COLO668 (cell line): ENCODE results near the gene MED15.

Source experiments
- DNase-seq: peaks from one replicate; lab custom pipeline; 2025; ENCODE audit not compliant: unreplicated experiment; lab: John Stamatoyannopoulos, UW

The MED15 gene

DNA sequence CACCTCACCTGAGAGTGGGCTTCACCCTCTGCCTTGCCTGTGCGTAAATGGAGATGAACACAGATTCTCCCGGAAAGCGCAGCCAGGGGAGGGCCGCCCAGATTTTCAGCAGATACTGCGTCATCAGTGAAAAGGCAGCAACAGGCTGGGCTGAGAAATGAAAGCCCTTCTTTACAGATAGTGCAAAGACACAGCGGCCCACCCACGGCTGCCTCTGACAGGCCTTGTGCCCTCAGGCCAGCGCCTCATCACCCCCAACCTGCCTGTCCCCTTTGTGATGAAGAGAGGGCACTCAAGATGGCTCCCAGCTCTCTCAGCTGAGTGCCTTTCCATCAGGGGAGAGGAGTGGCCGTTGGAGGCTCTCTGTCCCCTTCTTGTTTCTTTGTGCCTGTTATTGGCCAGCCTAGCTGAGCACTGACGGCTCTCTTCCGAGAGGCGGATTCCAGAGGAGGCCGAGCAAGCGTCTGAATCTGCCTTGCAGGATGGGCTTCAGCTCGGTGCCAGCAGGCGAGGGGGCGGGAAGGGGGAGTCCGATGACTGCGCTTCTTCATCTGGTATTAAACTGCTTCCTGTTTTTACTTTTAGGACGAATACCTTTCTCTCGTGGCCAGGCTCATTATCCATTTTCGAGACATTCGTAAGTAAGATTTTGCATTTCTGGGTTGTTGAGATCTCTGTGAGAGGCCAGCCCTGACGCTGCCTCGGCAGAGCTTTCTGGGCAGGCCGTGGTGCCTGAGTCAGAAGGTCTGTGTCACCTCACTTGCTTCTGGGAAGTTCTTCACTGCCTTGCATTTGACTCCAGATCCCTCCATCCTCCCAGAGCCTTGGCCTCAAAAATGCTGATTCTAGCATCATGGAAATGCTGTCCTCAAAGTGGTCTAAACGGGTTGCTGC lies 43.7 kb downstream of the MED15 start:
- no peak for DNase-seq

DNA sequence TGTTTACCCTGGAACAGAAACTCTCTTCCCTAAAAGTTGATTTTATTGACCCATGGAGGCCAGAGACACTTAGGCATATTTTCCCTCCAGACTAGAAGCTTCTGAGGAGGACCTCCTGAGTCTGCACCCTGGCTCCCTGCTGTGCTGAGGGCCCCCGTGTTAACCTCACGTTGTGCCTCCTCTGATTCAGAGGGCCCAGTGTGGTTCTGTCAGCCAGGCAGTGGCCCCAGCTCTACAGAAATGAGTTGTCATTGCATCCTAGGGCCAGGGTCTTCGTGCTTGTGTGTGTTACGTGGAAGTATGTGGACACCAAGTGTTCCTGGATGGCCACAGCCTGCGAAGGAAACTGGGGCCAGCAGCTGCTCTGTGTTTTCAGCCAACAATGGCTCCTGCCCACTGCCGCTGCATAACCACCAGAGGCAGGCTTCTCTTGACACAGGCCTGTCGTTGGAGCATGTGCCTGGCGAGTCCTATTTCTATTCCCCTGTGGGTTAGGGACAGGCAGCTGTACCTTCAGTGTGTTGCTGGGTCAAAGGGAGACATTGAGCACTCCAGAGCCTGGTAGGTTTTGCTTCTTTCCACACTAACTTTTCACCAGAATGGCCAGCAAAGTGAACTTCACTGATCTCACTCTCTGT lies 44.5 kb downstream of the MED15 start:
- DNase-seq, result no peak

- no peak for DNase-seq
Observed at GRCh38 chr22:20552443-20553401, 45.3 kb downstream of the MED15 start.

DNA sequence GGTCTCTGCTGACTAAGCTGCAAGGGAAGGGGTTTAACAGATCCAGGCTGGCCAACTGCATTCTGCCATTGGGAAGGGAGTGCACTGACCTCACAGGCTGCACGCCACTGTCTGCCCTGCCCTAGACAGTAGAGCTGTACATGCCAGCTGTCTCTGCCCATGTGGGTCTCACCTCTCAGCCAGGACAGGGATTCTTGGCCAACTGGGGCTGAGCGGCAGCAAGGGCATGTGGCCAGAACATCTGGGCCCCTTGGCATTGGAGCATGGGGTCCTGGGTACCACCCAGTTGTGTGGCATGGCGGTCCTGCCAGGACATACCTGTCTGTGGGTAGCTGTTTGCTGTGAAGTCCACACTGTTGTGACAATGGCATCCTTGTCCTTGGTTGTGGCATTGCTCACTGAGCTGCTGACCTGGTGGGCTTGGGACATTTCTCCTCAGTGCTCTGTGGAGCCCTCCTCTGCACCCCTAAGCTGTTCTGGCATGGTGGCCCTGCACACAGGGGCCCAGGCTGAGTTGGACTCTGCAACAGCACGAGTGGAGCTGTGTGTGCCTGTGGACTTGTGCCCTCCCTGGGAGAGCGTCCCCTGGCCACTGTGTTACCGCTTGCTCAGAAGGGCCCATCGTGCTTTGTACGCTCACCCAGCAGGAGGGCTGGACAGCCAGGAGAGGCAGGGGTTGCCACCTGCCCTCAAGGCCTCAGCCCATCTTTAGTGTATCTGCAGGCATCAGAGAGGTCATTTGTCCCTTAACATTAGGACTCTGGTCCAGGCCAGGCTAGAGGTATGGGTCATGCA lies 46.7 kb downstream of the MED15 start:
- no peak for DNase-seq

GRCh38 chr22:20554824-20555223 lies 47.4 kb downstream of the MED15 start:
- DNase-seq, result no peak

GRCh38 chr22:20558534-20558933 lies 51.1 kb downstream of the MED15 start:
- no peak for DNase-seq

DNA sequence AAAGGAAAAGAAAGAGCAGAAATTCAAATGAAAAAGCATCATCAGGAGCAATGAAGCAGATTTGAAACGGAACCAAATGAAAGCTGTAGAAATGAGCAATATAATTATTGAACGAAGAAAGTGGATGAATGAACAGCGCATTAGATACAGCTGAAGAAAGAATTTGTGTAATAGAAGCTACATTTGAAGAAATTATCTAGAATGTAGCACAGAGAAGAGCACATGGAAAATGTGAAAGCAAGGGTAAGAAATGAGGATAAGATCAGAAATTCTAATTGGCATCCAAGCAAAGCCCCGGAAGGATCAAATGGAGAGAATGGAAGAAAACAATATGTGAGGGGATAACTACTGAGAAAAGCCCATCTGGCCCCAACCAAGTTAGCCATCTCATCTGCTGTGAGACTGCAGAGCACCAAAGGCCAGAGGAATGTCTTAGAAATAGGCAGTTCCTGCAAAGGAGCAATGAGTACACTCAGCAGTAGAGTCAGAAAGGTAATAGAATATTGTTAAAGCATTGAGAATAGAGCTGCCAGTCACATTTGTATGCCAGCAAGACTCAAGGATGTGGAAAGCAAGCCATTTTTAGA lies 51.9 kb downstream of the MED15 start:
- no peak for DNase-seq

DNA sequence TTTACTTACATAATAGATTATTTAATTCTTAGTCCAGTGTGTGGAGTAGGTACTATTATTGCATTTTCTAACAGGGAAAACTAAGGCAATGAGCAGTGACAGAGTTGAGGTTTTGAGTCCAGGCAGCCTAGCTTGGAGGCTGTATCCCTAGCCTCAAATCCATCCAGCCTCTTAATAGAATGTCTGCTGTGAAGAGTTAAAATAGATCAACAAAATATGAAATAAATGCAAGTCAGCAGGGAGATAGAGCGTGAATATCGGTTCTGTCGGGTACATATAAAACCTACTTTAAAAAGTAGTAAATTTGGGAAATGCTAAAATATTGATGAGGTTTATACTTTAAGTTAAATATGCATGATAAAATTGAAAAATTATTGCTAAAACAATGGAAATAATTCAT lies 53.3 kb downstream of the MED15 start:
- no peak for DNase-seq

- no peak for DNase-seq
Observed at GRCh38 chr22:20561882-20562281, 54.5 kb downstream of the MED15 start.

DNA sequence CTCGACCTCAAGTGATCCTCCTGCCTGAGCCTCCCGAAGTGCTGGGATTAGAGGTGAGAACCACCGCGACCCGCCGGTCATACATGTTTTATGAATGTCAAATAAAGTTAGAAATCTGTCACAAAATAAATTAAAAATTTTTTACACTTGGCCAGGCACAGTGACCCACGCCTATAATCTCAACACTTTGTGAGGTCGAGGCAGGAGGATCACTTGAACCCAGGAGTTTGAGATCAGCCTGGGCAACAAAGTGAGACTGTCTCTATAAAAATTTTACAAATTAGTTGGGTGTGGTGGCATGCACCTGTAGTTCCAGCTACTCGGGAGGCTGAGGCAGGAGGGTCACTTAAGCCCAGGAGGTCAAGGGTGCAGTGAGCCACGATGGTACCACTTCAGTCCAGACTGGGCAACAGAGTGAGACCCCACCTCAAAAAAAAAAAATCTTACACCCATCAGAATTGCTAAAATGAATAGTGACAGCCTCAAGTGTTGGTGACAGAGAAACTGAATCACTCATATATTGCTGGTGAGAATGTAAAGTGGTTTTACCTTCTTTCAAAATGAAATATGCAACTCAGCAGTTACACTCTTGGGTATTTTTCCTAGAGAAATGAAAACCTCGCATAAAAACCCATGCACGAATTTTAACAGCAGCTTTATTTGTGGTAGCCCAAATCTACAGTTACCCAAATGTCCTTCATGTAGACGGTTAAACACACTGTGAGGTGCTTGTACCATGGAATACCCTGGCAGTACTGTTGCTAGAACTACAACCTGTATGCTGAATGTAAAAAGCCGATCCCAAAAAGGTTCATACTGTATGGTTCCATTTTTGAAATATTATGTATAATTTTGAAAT lies 55.4 kb downstream of the MED15 start:
- DNase-seq, result no peak

DNA sequence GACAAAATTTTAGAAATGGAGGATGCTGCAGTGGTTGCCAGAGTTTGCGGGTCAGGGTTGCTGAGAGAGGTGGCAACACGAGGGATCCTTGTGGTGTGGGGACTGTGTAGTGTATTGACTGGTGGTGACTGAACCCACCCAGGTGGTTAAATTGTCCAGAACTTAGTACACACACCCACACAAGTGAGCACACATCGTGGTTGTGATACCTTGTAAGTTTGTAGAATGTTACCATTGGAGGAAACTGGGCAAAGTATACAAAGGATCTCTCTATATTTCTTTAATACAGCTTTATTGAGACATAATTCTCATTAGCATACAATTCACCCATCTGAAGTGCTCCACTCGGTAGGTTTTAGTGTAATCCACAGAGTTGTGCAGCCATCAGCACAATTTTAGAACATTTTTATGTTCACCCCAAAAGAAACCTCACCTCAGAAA lies 56.1 kb downstream of the MED15 start:
- DNase-seq, result no peak

- DNase-seq, result no peak
Observed at GRCh38 chr22:20563941-20564371, 56.5 kb downstream of the MED15 start.

DNA sequence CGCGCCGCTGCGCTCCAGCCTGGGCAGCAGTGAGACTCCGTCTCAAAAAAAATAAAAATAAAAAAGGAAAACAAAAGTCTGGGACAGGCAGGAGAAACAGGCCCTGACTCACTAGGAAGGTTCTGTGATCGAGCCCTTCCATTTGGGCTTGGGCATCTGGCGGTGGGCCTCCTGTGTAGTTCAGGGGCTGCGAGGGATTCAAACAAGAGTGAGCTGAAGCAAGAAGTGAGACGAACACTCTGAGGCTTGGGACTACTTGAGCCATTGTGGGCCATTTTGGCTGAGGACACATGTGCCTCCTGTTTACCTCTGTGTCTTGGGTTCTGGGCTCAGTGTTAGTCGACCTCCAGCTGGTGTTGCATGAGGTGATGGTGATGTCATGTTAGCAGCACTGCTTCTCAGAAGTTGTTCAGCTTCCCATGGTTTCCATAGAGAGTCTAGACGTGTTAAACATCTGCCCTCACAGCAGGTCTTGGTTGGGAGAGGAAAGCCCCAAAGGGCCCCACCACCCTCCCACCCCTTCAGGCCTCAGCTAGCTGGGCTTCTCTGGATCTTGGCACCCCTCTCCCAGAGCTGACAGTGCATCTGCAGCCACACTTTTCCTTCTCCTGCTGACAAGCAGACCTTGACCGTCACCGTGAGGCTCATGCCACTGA lies 57.8 kb downstream of the MED15 start:
- DNase-seq, result no peak

DNA sequence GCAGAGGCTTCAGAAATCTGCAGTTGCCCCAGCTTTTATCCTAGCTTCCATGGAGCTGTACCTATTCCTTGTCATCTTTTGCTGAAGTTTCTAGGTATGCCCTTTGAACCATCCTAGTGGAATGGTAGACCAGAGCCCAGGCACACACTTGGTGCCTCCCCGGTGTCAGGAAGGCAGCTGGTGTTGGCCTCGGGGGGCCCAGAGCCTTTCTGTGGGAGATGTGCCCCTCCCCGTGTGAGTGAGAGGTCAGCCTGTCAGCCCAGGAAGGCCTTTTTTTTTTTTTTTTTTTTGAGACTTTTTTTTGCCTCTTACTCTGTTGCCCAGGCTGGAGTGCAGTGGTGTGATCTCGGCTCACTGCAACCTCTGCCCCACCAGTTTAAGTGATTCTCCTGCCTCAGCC lies 58.4 kb downstream of the MED15 start:
- no peak for DNase-seq

- no peak for DNase-seq
Observed at GRCh38 chr22:20566420-20567260, 59.2 kb downstream of the MED15 start.

GRCh38 chr22:20567371-20567847 lies 60.0 kb downstream of the MED15 start:
- DNase-seq, result no peak

DNA sequence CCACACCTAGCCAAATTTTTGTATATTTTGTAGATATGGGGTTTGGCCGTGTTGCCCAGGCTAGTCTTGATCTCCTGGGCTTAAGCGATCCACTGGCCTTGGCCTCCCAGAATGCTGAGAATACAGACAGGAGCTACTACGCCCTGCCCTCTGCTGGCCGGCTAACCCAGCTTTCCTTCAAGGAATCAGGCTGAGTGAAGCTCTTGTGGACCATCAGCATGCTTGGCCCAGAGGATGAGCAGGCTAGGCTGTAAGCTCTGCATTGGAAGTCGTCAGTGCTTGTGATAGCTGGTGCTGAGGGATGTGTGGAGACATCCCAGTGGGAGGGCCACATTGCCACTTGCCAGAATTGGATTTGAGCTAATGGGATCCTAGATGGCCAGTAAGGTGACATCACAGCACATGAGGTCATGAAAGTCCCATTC lies 60.6 kb downstream of the MED15 start:
- no peak for DNase-seq
